Measurements from ENCODE around the gene WBP4.
"Not testable (repeated sequence)": the region's sequence is repeated elsewhere in the genome, so short reads cannot be mapped to it uniquely, and the experiment has no call there.

Gene WBP4

GRCh38 chr13:41061075-41061913, at the start of gene WBP4:
TSS of gene WBP4 (plus strand) at chr13:41061509. CDS start at chr13:41061674, 165 bp downstream.
- peak; percentile 96 for DNase-seq (ENCODE audit: low spot score)

GRCh38 chr13:41012536-41012935, 48.8 kb upstream of the WBP4 start:
- DNase-seq (ENCODE audit: low spot score), result peak; percentile 36

- DNase-seq (ENCODE audit: low spot score), result peak; percentile 10
These were observed 47.5 kb upstream of the WBP4 start for GRCh38 chr13:41013835-41014234.

- no peak for DNase-seq (ENCODE audit: low spot score)
These were observed 45.4 kb upstream of the WBP4 start for GRCh38 chr13:41015920-41016319.

- peak; percentile 77 for DNase-seq (ENCODE audit: low spot score)
These were observed 44.1 kb upstream of the WBP4 start for GRCh38 chr13:41017159-41017558.

- peak; percentile 65 for DNase-seq (ENCODE audit: low spot score)
These were observed 43.3 kb upstream of the WBP4 start for GRCh38 chr13:41017817-41018601.

GRCh38 chr13:41018602-41018948, 42.7 kb upstream of the WBP4 start:
- no peak for DNase-seq (ENCODE audit: low spot score)

- peak; percentile 95 for DNase-seq (ENCODE audit: low spot score)
These were observed 42.3 kb upstream of the WBP4 start, which contains the start of gene ELF1 for GRCh38 chr13:41019011-41019487. TSS of gene ELF1 (minus strand) at chr13:41019316. CDS start at chr13:40982054, 37,262 bp downstream.

GRCh38 chr13:41019578-41020347, 41.5 kb upstream of the WBP4 start:
- DNase-seq (ENCODE audit: low spot score), result peak; percentile 45

GRCh38 chr13:41025518-41025917, 35.8 kb upstream of the WBP4 start:
- DNase-seq (ENCODE audit: low spot score), result no peak

GRCh38 chr13:41026788-41027187, 34.5 kb upstream of the WBP4 start:
- DNase-seq (ENCODE audit: low spot score), result no peak

- no peak for DNase-seq (ENCODE audit: low spot score)
These were observed 33.3 kb upstream of the WBP4 start for GRCh38 chr13:41028051-41028450.

- no peak for DNase-seq (ENCODE audit: low spot score)
These were observed 31.7 kb upstream of the WBP4 start for GRCh38 chr13:41029629-41030028.

- no peak for DNase-seq (ENCODE audit: low spot score)
These were observed 28.5 kb upstream of the WBP4 start for GRCh38 chr13:41032691-41033376.

GRCh38 chr13:41034382-41034781, 26.9 kb upstream of the WBP4 start:
- no peak for DNase-seq (ENCODE audit: low spot score)

- no peak for DNase-seq (ENCODE audit: low spot score)
These were observed 26.4 kb upstream of the WBP4 start for GRCh38 chr13:41034881-41035280.

GRCh38 chr13:41036557-41036956, 24.8 kb upstream of the WBP4 start:
- DNase-seq (ENCODE audit: low spot score), result not testable (repeated sequence)

- DNase-seq (ENCODE audit: low spot score), result no peak
These were observed 21.6 kb upstream of the WBP4 start for GRCh38 chr13:41039746-41040145.

- DNase-seq (ENCODE audit: low spot score), result no peak
These were observed 20.6 kb upstream of the WBP4 start for GRCh38 chr13:41040584-41041334.

- not testable (repeated sequence) for DNase-seq (ENCODE audit: low spot score)
These were observed 18.9 kb upstream of the WBP4 start for GRCh38 chr13:41042419-41042818.

GRCh38 chr13:41048640-41049039, 12.7 kb upstream of the WBP4 start:
- no peak for DNase-seq (ENCODE audit: low spot score)

Data from NAMALWA (cell line).